ENCODE measurements around the gene ANGPTL8. TPM values are rescaled to one million over a fixed set of nuclear protein-coding genes. Genes with fewer than 3 reads are reported as not detected.

The ANGPTL8 gene
- total RNA-seq, 1 experiment from 2014 or later: not detected

DNA sequence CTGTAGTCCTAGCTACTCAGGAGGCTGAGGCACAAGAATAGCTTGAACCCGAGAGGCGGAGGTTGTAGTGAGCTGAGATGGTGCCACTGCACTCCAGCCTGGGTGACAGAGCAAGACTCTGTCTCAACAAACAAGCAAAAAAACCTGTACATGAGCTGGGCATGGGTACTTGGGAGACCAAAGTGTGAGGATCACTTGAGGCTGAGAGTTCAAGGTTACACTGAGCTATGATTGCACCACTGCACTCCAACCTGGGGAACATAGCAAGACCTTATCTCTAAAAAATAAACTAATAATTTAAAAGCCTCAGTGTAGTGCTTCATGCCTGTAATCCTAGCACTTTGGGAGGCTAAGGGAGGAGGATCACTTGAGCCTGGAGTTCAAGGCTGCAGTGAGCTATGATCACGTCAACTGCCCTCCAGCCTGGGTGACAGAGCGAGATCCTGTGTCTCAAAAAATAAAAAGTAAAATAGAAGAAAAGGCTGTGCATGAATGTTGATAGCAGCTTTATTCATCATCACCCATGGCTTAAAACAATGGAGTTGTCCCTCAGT is 35.2 kb downstream of the ANGPTL8 start:
- Histone ChIP-seq H3K27me3 (ENCODE audit: low read length) (no peaks in the 10 kb centered on the region), H3K27ac (ENCODE audit: low read length) (no peak overlapping the region), H3K4me1 (ENCODE audit: low read length) (no peaks in the 10 kb centered on the region), H3K79me2 (ENCODE audit: low read length) (no peaks in the 10 kb centered on the region), H3K36me3 (ENCODE audit: insufficient read depth, low read length) (no peaks in the 10 kb centered on the region), H2AFZ (ENCODE audit: low read length) (no peak overlapping the region), H3K4me2 (ENCODE audit: low read depth, low read length, poor library complexity, severe bottlenecking) (no peak overlapping the region), H3K9me3 (ENCODE audit: low read length) (no peaks in the 10 kb centered on the region), H3K9me2 (replicated peaks; ENCODE audit: insufficient read depth, low read length) (no peaks in the 10 kb centered on the region), H3K9ac (ENCODE audit: low read length) (no peak overlapping the region), H4K20me1 (ENCODE audit: insufficient read depth, low read depth, low read length) (no peaks in the 10 kb centered on the region), H3K4me3 (ENCODE audit: low read length) (no peak overlapping the region)
- DNase-seq: no peak

- no peak overlapping the region for H3K4me3 ChIP-seq (ENCODE audit: low read length)
- H3K27me3 ChIP-seq (ENCODE audit: low read length): no peaks in the 10 kb centered on the region
- H3K9ac ChIP-seq (ENCODE audit: low read length): no peak overlapping the region
- H3K79me2 ChIP-seq (ENCODE audit: low read length): no peaks in the 10 kb centered on the region
- no peak overlapping the region for H3K4me2 ChIP-seq (ENCODE audit: low read depth, low read length, poor library complexity, severe bottlenecking)
- H3K9me3 ChIP-seq (ENCODE audit: low read length): no peaks in the 10 kb centered on the region
- H3K27ac ChIP-seq (ENCODE audit: low read length): no peak overlapping the region
- H4K20me1 ChIP-seq (ENCODE audit: insufficient read depth, low read depth, low read length): no peaks in the 10 kb centered on the region
- H3K36me3 ChIP-seq (ENCODE audit: insufficient read depth, low read length): no peaks in the 10 kb centered on the region
- H2AFZ ChIP-seq (ENCODE audit: low read length): no peak overlapping the region
- H3K4me1 ChIP-seq (ENCODE audit: low read length): no peaks in the 10 kb centered on the region
- DNase-seq: no peak
- H3K9me2 ChIP-seq (replicated peaks; ENCODE audit: insufficient read depth, low read length): no peaks in the 10 kb centered on the region
These were observed 39.3 kb downstream of the ANGPTL8 start for GRCh38 chr19:11278670-11279069.

DNA sequence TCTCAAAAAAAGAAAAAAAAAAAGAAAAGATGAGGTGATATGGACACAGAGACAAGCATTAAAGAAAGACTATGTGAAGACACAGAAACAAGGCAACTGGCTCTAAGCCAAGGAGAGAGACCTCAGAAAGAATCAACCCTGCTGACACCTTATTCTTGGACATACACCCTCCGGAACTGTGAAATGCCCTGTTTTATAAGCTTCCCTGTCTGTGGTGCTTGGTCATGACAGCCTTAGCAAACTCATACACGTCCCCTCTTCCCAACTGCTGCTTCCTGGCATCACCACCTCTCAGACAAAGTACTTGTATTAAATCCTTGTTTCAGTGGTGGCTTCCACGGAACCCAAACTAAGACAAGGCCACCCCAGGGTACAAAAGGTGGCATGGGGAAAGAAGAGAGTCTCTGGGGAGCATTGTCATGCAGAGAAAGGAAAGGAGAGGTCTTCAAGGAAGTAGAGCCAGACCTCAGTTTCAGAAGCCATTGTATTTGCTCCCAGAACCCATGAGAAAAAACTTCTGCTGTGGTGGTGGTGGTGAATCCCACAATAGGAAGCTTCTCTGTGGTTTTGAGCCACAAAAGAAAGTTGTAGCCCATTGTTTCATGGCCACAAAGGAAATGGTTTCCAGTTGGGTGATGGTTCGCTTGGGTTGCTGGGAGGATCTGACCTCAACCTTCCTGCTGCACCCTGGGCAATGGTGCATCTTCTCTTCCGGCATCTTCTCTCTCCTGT is 40.3 kb downstream of the ANGPTL8 start:
- no peak overlapping the region for H3K27ac ChIP-seq (ENCODE audit: low read length)
- H3K9ac ChIP-seq (ENCODE audit: low read length): no peak overlapping the region
- H3K9me2 ChIP-seq (replicated peaks; ENCODE audit: insufficient read depth, low read length): no peaks in the 10 kb centered on the region
- H3K9me3 ChIP-seq (ENCODE audit: low read length): no peaks in the 10 kb centered on the region
- H3K36me3 ChIP-seq (ENCODE audit: insufficient read depth, low read length): no peaks in the 10 kb centered on the region
- no peaks in the 10 kb centered on the region for H4K20me1 ChIP-seq (ENCODE audit: insufficient read depth, low read depth, low read length)
- H3K4me2 ChIP-seq (ENCODE audit: low read depth, low read length, poor library complexity, severe bottlenecking): no peak overlapping the region
- H2AFZ ChIP-seq (ENCODE audit: low read length): no peak overlapping the region
- no peak for DNase-seq
- no peak overlapping the region for H3K4me3 ChIP-seq (ENCODE audit: low read length)
- H3K4me1 ChIP-seq (ENCODE audit: low read length): no peaks in the 10 kb centered on the region
- H3K27me3 ChIP-seq (ENCODE audit: low read length): no peaks in the 10 kb centered on the region
- H3K79me2 ChIP-seq (ENCODE audit: low read length): no peaks in the 10 kb centered on the region

DNA sequence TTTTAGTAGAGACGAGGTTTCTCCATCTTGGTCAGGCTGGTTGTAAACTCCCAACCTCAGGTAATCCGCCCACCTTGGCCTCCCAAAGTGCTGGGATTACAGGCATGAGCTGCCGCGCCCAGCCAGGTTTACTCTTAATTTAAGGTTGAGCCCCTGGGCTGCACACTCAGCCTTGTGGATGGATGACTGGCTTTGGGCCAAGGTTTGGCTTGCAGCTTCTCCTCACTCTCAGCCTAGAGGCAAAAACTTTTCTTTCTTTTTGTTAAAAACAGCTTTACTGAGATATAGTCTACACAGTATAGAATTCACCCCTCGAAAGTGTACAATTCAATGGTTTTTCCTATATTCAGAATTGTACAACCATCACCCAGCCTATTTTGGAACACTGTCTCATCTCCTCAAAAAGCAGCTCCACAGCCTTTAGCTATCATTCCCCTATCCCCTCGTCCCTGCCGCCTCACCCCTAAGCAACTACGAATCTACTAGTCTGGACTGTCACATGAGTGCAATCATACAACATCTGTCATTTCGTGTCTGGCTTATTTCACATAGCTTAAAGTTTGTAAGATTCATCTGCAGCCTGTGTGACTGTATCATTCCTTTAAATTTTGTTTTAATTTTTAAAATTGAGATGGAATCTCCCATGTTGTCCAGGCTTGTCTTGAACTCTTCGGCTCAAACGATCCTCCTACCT is 42.1 kb downstream of the ANGPTL8 start:
- DNase-seq: no peak
- Histone ChIP-seq H3K4me2 (ENCODE audit: low read depth, low read length, poor library complexity, severe bottlenecking) (no peak overlapping the region), H3K79me2 (ENCODE audit: low read length) (no peaks in the 10 kb centered on the region), H3K36me3 (ENCODE audit: insufficient read depth, low read length) (no peaks in the 10 kb centered on the region), H3K9me3 (ENCODE audit: low read length) (no peaks in the 10 kb centered on the region), H3K4me3 (ENCODE audit: low read length) (no peak overlapping the region), H3K9ac (ENCODE audit: low read length) (no peak overlapping the region), H4K20me1 (ENCODE audit: insufficient read depth, low read depth, low read length) (no peaks in the 10 kb centered on the region), H3K27me3 (ENCODE audit: low read length) (no peaks in the 10 kb centered on the region), H3K27ac (ENCODE audit: low read length) (no peak overlapping the region), H3K4me1 (ENCODE audit: low read length) (no peaks in the 10 kb centered on the region), H3K9me2 (replicated peaks; ENCODE audit: insufficient read depth, low read length) (no peaks in the 10 kb centered on the region), H2AFZ (ENCODE audit: low read length) (no peak overlapping the region)

DNA sequence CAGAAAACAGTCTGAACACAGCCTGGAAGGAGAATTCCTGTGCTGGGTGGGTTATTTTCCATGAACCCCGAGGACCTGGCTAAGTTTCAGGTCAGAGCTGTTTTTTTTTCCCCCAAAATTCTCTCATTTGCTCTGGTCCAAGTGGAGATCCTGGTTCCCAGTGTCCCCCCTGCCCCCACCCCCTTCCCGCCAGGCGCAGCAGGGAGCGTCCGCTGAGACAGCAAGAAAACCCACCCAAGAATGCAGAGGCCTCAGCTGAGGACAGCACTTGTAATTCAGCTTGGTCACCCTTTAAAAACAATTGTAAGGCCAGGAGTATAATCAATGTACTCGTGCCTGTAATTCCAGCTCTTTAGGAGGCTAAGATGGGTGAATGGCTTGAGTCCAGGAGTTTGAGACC is 45.1 kb downstream of the ANGPTL8 start:
- Histone ChIP-seq H3K4me3 (ENCODE audit: low read length) (no peak overlapping the region), H3K27me3 (ENCODE audit: low read length) (no peaks in the 10 kb centered on the region), H3K4me2 (ENCODE audit: low read depth, low read length, poor library complexity, severe bottlenecking) (no peak overlapping the region), H3K9me2 (replicated peaks; ENCODE audit: insufficient read depth, low read length) (no peaks in the 10 kb centered on the region), H3K4me1 (ENCODE audit: low read length) (no peaks in the 10 kb centered on the region), H3K9me3 (ENCODE audit: low read length) (no peaks in the 10 kb centered on the region), H4K20me1 (ENCODE audit: insufficient read depth, low read depth, low read length) (no peaks in the 10 kb centered on the region), H3K9ac (ENCODE audit: low read length) (no peak overlapping the region), H3K36me3 (ENCODE audit: insufficient read depth, low read length) (no peaks in the 10 kb centered on the region), H2AFZ (ENCODE audit: low read length) (no peak overlapping the region), H3K27ac (ENCODE audit: low read length) (no peak overlapping the region), H3K79me2 (ENCODE audit: low read length) (no peaks in the 10 kb centered on the region)
- no peak for DNase-seq

DNA sequence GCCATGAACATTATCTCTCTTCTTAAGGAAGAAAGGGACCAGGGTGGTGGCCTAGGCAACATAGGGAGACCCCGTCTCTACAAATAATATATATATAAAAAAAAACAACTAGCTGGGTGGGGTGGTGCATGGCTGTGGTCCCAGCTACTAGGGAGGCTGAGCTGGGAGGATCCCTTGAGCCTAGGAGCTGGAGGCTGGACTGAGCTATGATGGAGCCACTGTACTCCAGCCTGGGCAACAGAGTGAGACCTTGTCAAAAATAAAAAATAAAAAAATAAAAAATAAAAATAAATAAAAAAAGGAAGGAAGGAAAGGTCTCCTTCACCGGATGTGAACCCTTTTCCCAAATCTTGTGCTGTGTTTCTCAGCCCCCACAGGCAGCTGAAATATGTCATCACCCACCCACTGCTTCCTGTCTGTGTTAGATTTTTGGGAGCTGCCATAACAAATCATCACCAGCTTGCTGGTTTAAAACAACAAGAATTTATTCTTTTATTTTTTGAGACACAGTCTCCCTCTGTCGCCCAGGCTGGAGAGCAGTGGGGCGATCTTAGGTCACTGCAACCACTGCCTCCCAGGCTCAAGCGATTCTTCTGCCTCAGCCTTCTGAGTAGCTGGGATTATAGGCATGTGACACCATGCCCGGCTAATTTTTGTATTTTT is 47.0 kb downstream of the ANGPTL8 start:
- Histone ChIP-seq H3K36me3 (ENCODE audit: insufficient read depth, low read length) (no peaks in the 10 kb centered on the region), H3K79me2 (ENCODE audit: low read length) (no peaks in the 10 kb centered on the region), H3K27ac (ENCODE audit: low read length) (no peak overlapping the region), H3K4me2 (ENCODE audit: low read depth, low read length, poor library complexity, severe bottlenecking) (no peak overlapping the region), H3K27me3 (ENCODE audit: low read length) (no peaks in the 10 kb centered on the region), H3K9me3 (ENCODE audit: low read length) (no peaks in the 10 kb centered on the region), H3K4me3 (ENCODE audit: low read length) (no peak overlapping the region), H3K4me1 (ENCODE audit: low read length) (no peaks in the 10 kb centered on the region), H3K9ac (ENCODE audit: low read length) (no peak overlapping the region), H2AFZ (ENCODE audit: low read length) (no peak overlapping the region), H3K9me2 (replicated peaks; ENCODE audit: insufficient read depth, low read length) (no peaks in the 10 kb centered on the region), H4K20me1 (ENCODE audit: insufficient read depth, low read depth, low read length) (no peaks in the 10 kb centered on the region)
- no peak for DNase-seq

DNA sequence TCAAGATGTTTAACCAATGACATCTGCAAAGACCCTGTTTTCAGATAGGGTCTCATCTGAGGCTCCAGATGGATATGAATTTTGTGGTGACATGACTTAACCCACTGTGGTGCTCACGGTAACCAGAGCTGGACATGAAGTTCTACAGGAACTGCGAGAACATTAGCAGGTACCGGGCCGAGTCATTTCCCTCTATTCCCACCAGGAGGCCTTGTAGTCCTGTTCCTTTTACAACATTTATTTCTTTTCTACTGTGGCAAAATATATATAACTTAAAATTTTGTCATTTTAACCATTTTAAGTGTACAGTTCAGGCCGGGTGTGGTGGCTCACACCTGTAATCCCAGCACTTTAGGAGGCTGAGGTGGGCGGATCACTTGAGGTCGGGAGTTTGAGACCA is 48.9 kb downstream of the ANGPTL8 start:
- Histone ChIP-seq H3K27me3 (ENCODE audit: low read length) (no peaks in the 10 kb centered on the region), H3K4me2 (ENCODE audit: low read depth, low read length, poor library complexity, severe bottlenecking) (no peak overlapping the region), H3K4me1 (ENCODE audit: low read length) (no peaks in the 10 kb centered on the region), H2AFZ (ENCODE audit: low read length) (no peak overlapping the region), H4K20me1 (ENCODE audit: insufficient read depth, low read depth, low read length) (no peaks in the 10 kb centered on the region), H3K9ac (ENCODE audit: low read length) (no peak overlapping the region), H3K9me2 (replicated peaks; ENCODE audit: insufficient read depth, low read length) (no peaks in the 10 kb centered on the region), H3K27ac (ENCODE audit: low read length) (no peak overlapping the region), H3K36me3 (ENCODE audit: insufficient read depth, low read length) (no peaks in the 10 kb centered on the region), H3K4me3 (ENCODE audit: low read length) (no peak overlapping the region), H3K9me3 (ENCODE audit: low read length) (no peaks in the 10 kb centered on the region), H3K79me2 (ENCODE audit: low read length) (no peaks in the 10 kb centered on the region)
- DNase-seq: peak; percentile 44

GRCh38 chr19:11290256-11290655 is 50.8 kb downstream of the ANGPTL8 start:
- H3K4me1 ChIP-seq (ENCODE audit: low read length): peaks cover 8% of the 10 kb centered on the region
- H3K79me2 ChIP-seq (ENCODE audit: low read length): no peaks in the 10 kb centered on the region
- no peak overlapping the region for H3K4me3 ChIP-seq (ENCODE audit: low read length)
- H3K27me3 ChIP-seq (ENCODE audit: low read length): no peaks in the 10 kb centered on the region
- no peak overlapping the region for H3K27ac ChIP-seq (ENCODE audit: low read length)
- DNase-seq: no peak
- H3K36me3 ChIP-seq (ENCODE audit: insufficient read depth, low read length): no peaks in the 10 kb centered on the region
- no peak overlapping the region for H3K9ac ChIP-seq (ENCODE audit: low read length)
- H3K4me2 ChIP-seq (ENCODE audit: low read depth, low read length, poor library complexity, severe bottlenecking): no peak overlapping the region
- H3K9me2 ChIP-seq (replicated peaks; ENCODE audit: insufficient read depth, low read length): no peaks in the 10 kb centered on the region
- no peak overlapping the region for H2AFZ ChIP-seq (ENCODE audit: low read length)
- no peaks in the 10 kb centered on the region for H4K20me1 ChIP-seq (ENCODE audit: insufficient read depth, low read depth, low read length)
- H3K9me3 ChIP-seq (ENCODE audit: low read length): no peaks in the 10 kb centered on the region

Measured in Karpas-422 (cell line).